Mammary microvascular endothelial cell (primary cell): ENCODE measurements around the gene PPBP. TPM values are rescaled to one million over a fixed set of nuclear protein-coding genes. Genes with fewer than 3 reads are reported as not detected.

Experiments
- total RNA-seq: library from RNA; depleted of rRNA; stranded (reverse); fragments of >200 nt; gene quantifications from 2 replicates; pipeline ENCODE4 v1.2.3, GENCODE V29; 2015

PPBP gene
- not detected in 2 replicates for total RNA-seq

GRCh38 chr4:73988061-73988460, at the start of gene PPBP:
TSS of gene PPBP (minus strand) at chr4:73988190. CDS start at chr4:73988103, 87 bp downstream.

GRCh38 chr4:73998040-73999011, 10.3 kb upstream of the PPBP start, which contains the start of gene CXCL5:
TSS of gene CXCL5 (minus strand) at chr4:73998677. CDS start at chr4:73998581, 96 bp downstream.

Other genes starting within 250 kb of the PPBP start
- 247 and 254 TPM in 2 replicates for gene CXCL8, start 247.6 kb downstream of the PPBP start, total RNA-seq
- gene CXCL6, start 151.5 kb downstream of the PPBP start, total RNA-seq, result 0.67 and 1.5 TPM in 2 replicates
- not detected in 2 replicates for gene PF4V1, start 134.9 kb downstream of the PPBP start, total RNA-seq
- 141 and 147 TPM in 2 replicates for gene CXCL1, start 118.8 kb downstream of the PPBP start, total RNA-seq
- gene PF4, start 6.2 kb downstream of the PPBP start, total RNA-seq, result not detected in 2 replicates
- gene CXCL5, start 10.5 kb upstream of the PPBP start, total RNA-seq, result 1.3 and 1.8 TPM in 2 replicates
- 0.93 and 4.1 TPM in 2 replicates for gene CXCL3, start 50.5 kb upstream of the PPBP start, total RNA-seq
- 10.7 and 12.0 TPM in 2 replicates for gene CXCL2, start 111.0 kb upstream of the PPBP start, total RNA-seq
- gene MTHFD2L, start 169.9 kb upstream of the PPBP start, total RNA-seq, result 10.9 and 13.4 TPM in 2 replicates